ENCODE results near the gene LEO1.

Gene LEO1

GRCh38 chr15:52019394-52020220, 48.0 kb upstream of the LEO1 start:
- peak overlapping the region; percentile 89 for H4K8ac ChIP-seq (ENCODE audit: low read length)
- peak overlapping the region; percentile 63 for H2AFZ ChIP-seq (ENCODE audit: low read depth, low read length)
- peak overlapping the region; percentile 95 for H2BK5ac ChIP-seq (ENCODE audit: low read depth, low read length, poor library complexity, severe bottlenecking)
- H3K9me3 ChIP-seq (ENCODE audit: control insufficient read depth, low read length) = no peaks in the 10 kb centered on the region
- H3K4ac ChIP-seq (ENCODE audit: low read depth in 1 of 2, low read length in 2 of 2) = peak overlapping the region; percentile 87 to 94
- H2BK15ac ChIP-seq (ENCODE audit: low read depth, poor library complexity, severe bottlenecking) = peak overlapping the region; percentile 89
- peaks cover 13% of the 10 kb centered on the region for H3K4me1 ChIP-seq (ENCODE audit: control insufficient read depth, insufficient read depth, low read depth, low read length)
- peak overlapping the region in 1 of 2 experiments; percentile 98 for H3K14ac ChIP-seq (ENCODE audit: low read length in 2 of 2)
- H3K18ac ChIP-seq (ENCODE audit: low read depth in 1 of 2, low read length in 2 of 2) = peak overlapping the region; percentile 91 to 99
- H2BK12ac ChIP-seq (ENCODE audit: low read length in 2 of 2) = peak overlapping the region in 1 of 2 experiments; percentile 52
- peak overlapping the region; percentile 89 for H2BK120ac ChIP-seq (ENCODE audit: low read depth, low read length)
- 2% methylated on average over 57 of the region's 100 CpGs for WGBS
- peak overlapping the region in 1 of 2 experiments; percentile 69 for H3K23ac ChIP-seq (ENCODE audit: low read length in 2 of 2)
- H3K4me3 ChIP-seq (ENCODE audit: insufficient read depth in 1 of 2, low read depth in 1 of 2, low read length in 2 of 2) = peak overlapping the region; percentile 92 to 93
- peak overlapping the region; percentile 100 for H3K9ac ChIP-seq (ENCODE audit: low read length)
- H3K4me2 ChIP-seq (ENCODE audit: low read length, poor library complexity, severe bottlenecking) = peak overlapping the region; percentile 64
- H3K27me3 ChIP-seq (ENCODE audit: control insufficient read depth in 1 of 2, insufficient read depth in 1 of 2, low read length in 2 of 2) = no peaks in the 10 kb centered on the region
- H3K79me1 ChIP-seq (replicated peaks; ENCODE audit: low read length, poor library complexity, severe bottlenecking) = no peaks in the 10 kb centered on the region
- DNase-seq = peak; percentile 94
- H2AK5ac ChIP-seq (ENCODE audit: low read length, severe bottlenecking) = no peak overlapping the region
- H3K36me3 ChIP-seq (ENCODE audit: control insufficient read depth in 1 of 2, insufficient read depth in 2 of 2, low read depth in 1 of 2, low read length in 2 of 2) = peaks cover 0 to 1% of the 10 kb centered on the region in 2 experiments
- peak overlapping the region; percentile 92 for H3K27ac ChIP-seq (ENCODE audit: low read length, poor library complexity, severe bottlenecking)
- peak overlapping the region; percentile 98 for H4K91ac ChIP-seq (ENCODE audit: low read length)

GRCh38 chr15:52018693-52019393, 47.3 kb upstream of the LEO1 start, which contains the start of gene MAPK6:
Gene MAPK6 (plus strand): TSS chr15:52019219. CDS start chr15:52046461, 27,242 bp downstream.
- peak within 1 kb of the TSS; percentile 89 for H2BK15ac ChIP-seq (ENCODE audit: low read depth, poor library complexity, severe bottlenecking)

GRCh38 chr15:52018244-52018643, 46.7 kb upstream of the LEO1 start:
- Histone ChIP-seq H3K36me3 (ENCODE audit: control insufficient read depth in 1 of 2, insufficient read depth in 2 of 2, low read depth in 1 of 2, low read length in 2 of 2) (no peaks in the 10 kb centered on the region), H3K4me3 (ENCODE audit: insufficient read depth in 1 of 2, low read depth in 1 of 2, low read length in 2 of 2) (peak overlapping the region in 1 of 2 experiments; percentile 78), H2BK15ac (ENCODE audit: low read depth, poor library complexity, severe bottlenecking) (peak overlapping the region; percentile 86), H3K4me1 (ENCODE audit: control insufficient read depth, insufficient read depth, low read depth, low read length) (peaks cover 11% of the 10 kb centered on the region), H3K27me3 (ENCODE audit: control insufficient read depth in 1 of 2, insufficient read depth in 1 of 2, low read length in 2 of 2) (no peaks in the 10 kb centered on the region), H4K91ac (ENCODE audit: low read length) (peak overlapping the region; percentile 96), H2BK12ac (ENCODE audit: low read length in 2 of 2) (peak overlapping the region in 1 of 2 experiments; percentile 10), H2BK120ac (ENCODE audit: low read depth, low read length) (peak overlapping the region; percentile 64), H3K9ac (ENCODE audit: low read length) (peak overlapping the region; percentile 100), H3K4me2 (ENCODE audit: low read length, poor library complexity, severe bottlenecking) (no peak overlapping the region), H3K9me3 (ENCODE audit: control insufficient read depth, low read length) (no peaks in the 10 kb centered on the region), H3K27ac (ENCODE audit: low read length, poor library complexity, severe bottlenecking) (peak overlapping the region; percentile 85), H3K18ac (ENCODE audit: low read depth in 1 of 2, low read length in 2 of 2) (peak overlapping the region; percentile 92 to 98), H3K4ac (ENCODE audit: low read depth in 1 of 2, low read length in 2 of 2) (peak overlapping the region; percentile 29 to 69), H3K14ac (ENCODE audit: low read length in 2 of 2) (no peak overlapping the region), H4K8ac (ENCODE audit: low read length) (peak overlapping the region; percentile 93), H3K23ac (ENCODE audit: low read length in 2 of 2) (no peak overlapping the region), H2AFZ (ENCODE audit: low read depth, low read length) (no peak overlapping the region), H3K79me1 (replicated peaks; ENCODE audit: low read length, poor library complexity, severe bottlenecking) (no peaks in the 10 kb centered on the region), H2BK5ac (ENCODE audit: low read depth, low read length, poor library complexity, severe bottlenecking) (no peak overlapping the region), H2AK5ac (ENCODE audit: low read length, severe bottlenecking) (peak overlapping the region; percentile 81)
- peak; percentile 48 for DNase-seq
- 77% methylated on average over 7 of the region's 7 CpGs for WGBS

More at GRCh38 chr15:52018693-52019393, 47.3 kb upstream of the LEO1 start, which contains the start of gene MAPK6:
- Histone ChIP-seq H2BK5ac (ENCODE audit: low read depth, low read length, poor library complexity, severe bottlenecking) (peak within 1 kb of the TSS; percentile 95), H3K27me3 (ENCODE audit: control insufficient read depth in 1 of 2, insufficient read depth in 1 of 2, low read length in 2 of 2) (no peaks in the 10 kb centered on the region), H3K4ac (ENCODE audit: low read depth in 1 of 2, low read length in 2 of 2) (peak within 1 kb of the TSS; percentile 87 to 94), H3K9me3 (ENCODE audit: control insufficient read depth, low read length) (no peaks in the 10 kb centered on the region), H3K4me2 (ENCODE audit: low read length, poor library complexity, severe bottlenecking) (peak within 1 kb of the TSS; percentile 82), H3K79me1 (replicated peaks; ENCODE audit: low read length, poor library complexity, severe bottlenecking) (no peaks in the 10 kb centered on the region), H2BK120ac (ENCODE audit: low read depth, low read length) (peak within 1 kb of the TSS; percentile 97), H2AFZ (ENCODE audit: low read depth, low read length) (peak within 1 kb of the TSS; percentile 68), H3K4me1 (ENCODE audit: control insufficient read depth, insufficient read depth, low read depth, low read length) (peaks cover 13% of the 10 kb centered on the region), H4K91ac (ENCODE audit: low read length) (peak within 1 kb of the TSS; percentile 98), H3K27ac (ENCODE audit: low read length, poor library complexity, severe bottlenecking) (peak within 1 kb of the TSS; percentile 92), H3K14ac (ENCODE audit: low read length in 2 of 2) (peak within 1 kb of the TSS in 1 of 2 experiments; percentile 98), H3K23ac (ENCODE audit: low read length in 2 of 2) (peak within 1 kb of the TSS in 1 of 2 experiments; percentile 69), H3K9ac (ENCODE audit: low read length) (peak within 1 kb of the TSS; percentile 100), H2BK12ac (ENCODE audit: low read length in 2 of 2) (peak within 1 kb of the TSS; percentile 60 to 96), H3K18ac (ENCODE audit: low read depth in 1 of 2, low read length in 2 of 2) (peak within 1 kb of the TSS; percentile 92 to 99), H3K36me3 (ENCODE audit: control insufficient read depth in 1 of 2, insufficient read depth in 2 of 2, low read depth in 1 of 2, low read length in 2 of 2) (no peaks in the 10 kb centered on the region), H3K4me3 (ENCODE audit: insufficient read depth in 1 of 2, low read depth in 1 of 2, low read length in 2 of 2) (peak within 1 kb of the TSS; percentile 92 to 93), H4K8ac (ENCODE audit: low read length) (peak within 1 kb of the TSS; percentile 93), H2AK5ac (ENCODE audit: low read length, severe bottlenecking) (peak within 1 kb of the TSS; percentile 81)
- DNase-seq = peak; percentile 94
- WGBS = 9% methylated on average over 30 of the region's 59 CpGs

- DNase-seq = no peak
- Histone ChIP-seq H3K14ac (ENCODE audit: low read length in 2 of 2) (no peak overlapping the region), H4K91ac (ENCODE audit: low read length) (no peak overlapping the region), H3K4me2 (ENCODE audit: low read length, poor library complexity, severe bottlenecking) (no peak overlapping the region), H3K79me1 (replicated peaks; ENCODE audit: low read length, poor library complexity, severe bottlenecking) (no peaks in the 10 kb centered on the region), H3K9me3 (ENCODE audit: control insufficient read depth, low read length) (no peaks in the 10 kb centered on the region), H3K36me3 (ENCODE audit: control insufficient read depth in 1 of 2, insufficient read depth in 2 of 2, low read depth in 1 of 2, low read length in 2 of 2) (no peaks in the 10 kb centered on the region), H3K4me1 (ENCODE audit: control insufficient read depth, insufficient read depth, low read depth, low read length) (peaks cover 5% of the 10 kb centered on the region), H3K4ac (ENCODE audit: low read depth in 1 of 2, low read length in 2 of 2) (no peak overlapping the region), H3K9ac (ENCODE audit: low read length) (no peak overlapping the region), H3K27me3 (ENCODE audit: control insufficient read depth in 1 of 2, insufficient read depth in 1 of 2, low read length in 2 of 2) (no peaks in the 10 kb centered on the region), H3K27ac (ENCODE audit: low read length, poor library complexity, severe bottlenecking) (no peak overlapping the region), H2BK5ac (ENCODE audit: low read depth, low read length, poor library complexity, severe bottlenecking) (no peak overlapping the region), H2BK120ac (ENCODE audit: low read depth, low read length) (no peak overlapping the region), H2AK5ac (ENCODE audit: low read length, severe bottlenecking) (no peak overlapping the region), H3K18ac (ENCODE audit: low read depth in 1 of 2, low read length in 2 of 2) (no peak overlapping the region), H3K4me3 (ENCODE audit: insufficient read depth in 1 of 2, low read depth in 1 of 2, low read length in 2 of 2) (no peak overlapping the region), H2BK15ac (ENCODE audit: low read depth, poor library complexity, severe bottlenecking) (no peak overlapping the region), H2BK12ac (ENCODE audit: low read length in 2 of 2) (no peak overlapping the region), H4K8ac (ENCODE audit: low read length) (no peak overlapping the region), H3K23ac (ENCODE audit: low read length in 2 of 2) (no peak overlapping the region), H2AFZ (ENCODE audit: low read depth, low read length) (no peak overlapping the region)
- WGBS = 98% methylated on average over 2 of the region's 2 CpGs
These were observed 44.7 kb upstream of the LEO1 start for GRCh38 chr15:52016316-52016715.
